Tibial artery (tissue), 4 donors: Measurements from ENCODE around the gene CD1D.

ENCODE experiments used
- DNase-seq, 2 donors: peaks; one replicate each; pipeline ENCODE4 v3.0.0-alpha.2; 2019
- H3K27ac ChIP-seq, 2 donors: fragments of 200-600 bp; sonication (generic) in 1 of 2; 1 replicate in 1 of 2; 2 replicates in 1 of 2; pipeline ENCODE4 v1.5.1; 2018 to 2019; ENCODE audit warnings: mild to moderate bottlenecking in 1 of 2
- H3K27me3 ChIP-seq, 2 donors: fragments of 200-600 bp; sonication (generic) in 1 of 2; one replicate each; pipeline versions ENCODE4 v1.5.1 to v1.6.0; 2016 to 2019
- H3K36me3 ChIP-seq, 3 donors: fragments of 200-600 bp; sonication (generic) in 2 of 3; one replicate each; pipeline ENCODE4 v1.5.1; 2016 to 2019; ENCODE audit warnings: mild to moderate bottlenecking in 2 of 3
- H3K4me1 ChIP-seq, 4 donors: fragments of 200-600 bp; sonication (generic) in 2 of 4; 1 replicate in 3 of 4; 2 replicates in 1 of 4; pipeline ENCODE4 v1.5.1; 2016 to 2019
- H3K4me3 ChIP-seq, 2 donors: fragments of 200-600 bp; sonication (generic) in 1 of 2; 1 replicate in 1 of 2; 2 replicates in 1 of 2; pipeline ENCODE4 v1.5.1; 2018 to 2019; ENCODE audit warnings: mild to moderate bottlenecking in 2 of 2
- H3K9me3 ChIP-seq, 3 donors: fragments of 200-600 bp; sonication (generic) in 1 of 3; one replicate each; pipeline ENCODE4 v1.5.1; 2016 to 2019
- CTCF ChIP-seq, 2 experiments: fragments of 200-600 bp in 1 of 2; fragments of 450-650 bp in 1 of 2; IDR thresholded peaks; one replicate each; pipeline ENCODE4 v1.5.1; 2017 to 2019; ENCODE audit warnings: antibody characterized with exemption in 2 of 2, mild to moderate bottlenecking in 1 of 2, moderate library complexity in 1 of 2
- intact Hi-C: fragments of 100-400 bp; cut with DNase I; formaldehyde crosslinking; loops from one replicate; pipeline ENCODE4 v1.15.0; 2023; ENCODE audit warnings: low total_unique reads

CD1D gene

DNA sequence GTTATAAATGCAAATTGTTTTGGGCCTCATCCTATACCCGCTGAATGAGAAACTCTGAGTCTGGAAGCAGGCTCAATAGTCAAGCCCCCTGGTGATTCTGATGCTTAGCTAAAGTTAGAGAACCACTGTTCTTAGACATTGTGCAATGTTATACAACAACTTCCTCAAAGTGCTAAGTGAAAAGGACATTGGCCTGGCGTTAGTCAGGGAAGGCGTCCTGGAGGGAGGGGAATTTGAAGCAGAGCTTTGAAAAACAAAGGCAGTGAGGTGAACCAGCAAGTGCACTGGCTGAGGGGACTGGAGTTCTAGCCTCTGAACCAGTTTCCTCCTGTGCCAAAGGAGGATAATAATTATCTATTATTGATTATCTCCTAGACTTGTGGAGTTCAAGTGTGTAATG is 5.1 kb downstream of the CD1D start:
- no peak for TF ChIP-seq CTCF (IDR thresholded peaks at IDR 0.05)
- Histone ChIP-seq H3K9me3 (no peaks in the 10 kb centered on the region), H3K27ac (no peak overlapping the region), H3K36me3 (no peaks in the 10 kb centered on the region), H3K4me1 (peaks cover 0 to 9% (median 6%) of the 10 kb centered on the region in 4 donors), H3K27me3 (peaks cover 0 to 23% of the 10 kb centered on the region in 2 donors), H3K4me3 (no peak overlapping the region)
- intact Hi-C loops, result no loop called here
- DNase-seq, result no peak

- DNase-seq, result no peak
- intact Hi-C loops, result no loop called here
- Histone ChIP-seq H3K9me3 (no peaks in the 10 kb centered on the region), H3K36me3 (no peaks in the 10 kb centered on the region), H3K4me1 (peaks cover 0 to 8% (median 4%) of the 10 kb centered on the region in 4 donors), H3K27ac (no peak overlapping the region), H3K4me3 (no peak overlapping the region), H3K27me3 (peaks cover 0 to 21% of the 10 kb centered on the region in 2 donors)
- no peak for TF ChIP-seq CTCF (IDR thresholded peaks at IDR 0.05)
Observed at GRCh38 chr1:158186180-158186579, 5.5 kb downstream of the CD1D start.

DNA sequence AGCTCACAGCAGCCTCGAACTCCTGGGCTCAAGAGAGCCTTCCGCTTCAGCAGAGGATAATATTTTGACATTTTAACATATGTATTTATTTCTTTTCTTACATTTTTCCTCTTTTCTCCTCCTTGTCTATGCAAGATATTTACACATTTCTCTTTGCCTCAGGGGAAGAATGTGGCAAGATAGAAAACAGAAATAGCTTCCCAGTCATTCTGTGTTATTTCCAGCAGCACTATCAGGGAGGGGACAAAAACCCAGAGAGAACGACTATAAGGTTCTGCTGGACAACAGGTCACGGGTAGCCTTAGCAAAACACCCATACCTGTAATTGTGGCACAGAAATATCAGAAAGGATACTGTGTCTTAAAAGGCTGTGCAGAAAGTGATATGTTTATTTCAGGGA is 7.9 kb downstream of the CD1D start:
- Histone ChIP-seq H3K4me1 (no peaks in the 10 kb centered on the region), H3K4me3 (no peak overlapping the region), H3K27me3 (peaks cover 0 to 9% of the 10 kb centered on the region in 2 donors), H3K9me3 (no peaks in the 10 kb centered on the region), H3K27ac (no peak overlapping the region), H3K36me3 (no peaks in the 10 kb centered on the region)
- DNase-seq, result no peak
- no peak for TF ChIP-seq CTCF (IDR thresholded peaks at IDR 0.05)
- intact Hi-C loops, result no loop called here

- intact Hi-C loops, result no loop called here
Observed at GRCh38 chr1:158189624-158190023, 8.9 kb downstream of the CD1D start.

GRCh38 chr1:158191299-158191698 is 10.6 kb downstream of the CD1D start:
- Histone ChIP-seq H3K27ac (no peak overlapping the region), H3K9me3 (no peaks in the 10 kb centered on the region), H3K36me3 (no peaks in the 10 kb centered on the region), H3K27me3 (peaks cover 0 to 5% of the 10 kb centered on the region in 2 donors), H3K4me3 (no peak overlapping the region), H3K4me1 (no peaks in the 10 kb centered on the region)
- no peak for DNase-seq
- TF ChIP-seq CTCF (IDR thresholded peaks at IDR 0.05), result no peak
- intact Hi-C loops, result no loop called here

More at GRCh38 chr1:158189624-158190023, 8.9 kb downstream of the CD1D start:
- H3K27me3 ChIP-seq, result peaks cover 0 to 5% of the 10 kb centered on the region in 2 donors
- H3K4me3 ChIP-seq, result no peak overlapping the region
- no peaks in the 10 kb centered on the region for H3K36me3 ChIP-seq
- DNase-seq, result no peak
- H3K4me1 ChIP-seq, result no peaks in the 10 kb centered on the region
- H3K9me3 ChIP-seq, result no peaks in the 10 kb centered on the region
- TF ChIP-seq CTCF (IDR thresholded peaks at IDR 0.05), result no peak
- no peak overlapping the region for H3K27ac ChIP-seq

DNA sequence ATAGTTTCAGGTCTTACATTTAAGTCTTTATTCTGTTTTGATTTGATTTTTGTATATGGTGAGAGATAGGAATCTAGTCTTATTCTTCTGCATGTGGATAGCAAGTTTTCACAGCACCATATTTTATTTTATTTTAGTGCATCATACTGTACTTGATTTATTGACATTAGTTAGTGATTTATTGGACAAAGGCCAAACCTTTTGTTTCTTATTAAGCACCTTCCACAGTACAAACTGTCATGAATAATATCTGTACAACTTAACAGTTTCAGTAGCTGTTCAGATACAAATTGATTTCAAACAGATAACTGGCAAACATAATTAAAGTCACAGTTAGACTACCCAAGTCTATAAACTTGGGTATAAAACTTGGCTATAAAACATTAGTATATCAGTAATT is 15.8 kb downstream of the CD1D start:
- no peak for DNase-seq
- Histone ChIP-seq H3K27ac (no peak overlapping the region), H3K4me3 (no peak overlapping the region), H3K36me3 (no peaks in the 10 kb centered on the region), H3K4me1 (no peaks in the 10 kb centered on the region), H3K27me3 (no peaks in the 10 kb centered on the region), H3K9me3 (no peaks in the 10 kb centered on the region)
- intact Hi-C loops, result no loop called here
- TF ChIP-seq CTCF (IDR thresholded peaks at IDR 0.05), result no peak
